ENCODE results near the gene MMP28. TPM values are rescaled to one million over a fixed set of nuclear protein-coding genes. Genes with fewer than 3 reads are reported as not detected.

MMP28 gene
- total and polyA plus RNA-seq, 10 donors = 1.1 to 5.9 (median 2.8) TPM

DNA sequence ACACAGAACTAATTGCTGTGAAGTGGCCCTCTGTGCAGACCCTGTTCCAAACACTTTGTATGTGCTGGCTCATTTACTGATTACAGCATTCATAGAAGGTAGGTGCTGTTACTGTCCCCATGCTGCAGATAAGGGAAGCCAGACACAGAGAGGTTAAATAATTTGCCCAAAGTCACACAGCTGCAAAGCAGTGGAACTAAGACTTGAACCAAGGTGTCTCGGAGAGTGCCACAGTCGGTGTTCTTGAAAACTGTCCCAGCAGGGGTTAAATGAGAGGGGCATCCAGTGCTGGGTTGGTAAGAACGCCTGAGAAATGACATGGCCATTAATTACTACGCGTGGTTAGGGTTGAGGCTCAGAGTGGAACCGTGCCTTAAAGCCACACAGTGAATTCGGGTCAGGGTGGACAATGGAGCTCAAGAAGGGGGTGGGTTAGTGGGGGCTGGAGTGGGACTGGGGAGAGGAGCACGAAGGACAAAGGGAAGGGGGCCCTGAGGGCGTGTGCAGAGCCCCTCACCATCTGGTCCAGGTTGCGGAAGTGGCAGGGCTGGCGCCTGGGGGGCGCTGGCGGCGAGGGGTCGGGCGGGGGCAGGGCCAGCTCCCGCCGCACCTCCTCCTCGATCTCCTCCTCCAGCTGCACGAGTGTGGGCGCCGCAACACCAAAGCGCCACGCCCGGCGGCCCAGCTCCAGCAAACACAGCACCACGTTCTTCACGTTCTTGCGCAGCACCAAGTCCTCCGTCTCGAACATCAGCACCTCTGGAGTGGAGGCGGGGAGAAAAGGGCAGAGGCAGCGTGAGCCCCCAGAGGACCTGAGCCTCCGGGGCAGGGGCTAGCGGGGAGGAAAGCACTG is 45.7 kb downstream of the MMP28 start:
- DNase-seq = no peak
- 8 to 11% (median 9%) methylated on average over 34 to 35 of the region's 35 CpGs for WGBS, 5 donors
- TF ChIP-seq POLR2A (IDR thresholded peaks at IDR 0.05) (no peak), POLR2AphosphoS5 (IDR thresholded peaks at IDR 0.05) (no peak)
- TF ChIP-seq, protein P1, sequence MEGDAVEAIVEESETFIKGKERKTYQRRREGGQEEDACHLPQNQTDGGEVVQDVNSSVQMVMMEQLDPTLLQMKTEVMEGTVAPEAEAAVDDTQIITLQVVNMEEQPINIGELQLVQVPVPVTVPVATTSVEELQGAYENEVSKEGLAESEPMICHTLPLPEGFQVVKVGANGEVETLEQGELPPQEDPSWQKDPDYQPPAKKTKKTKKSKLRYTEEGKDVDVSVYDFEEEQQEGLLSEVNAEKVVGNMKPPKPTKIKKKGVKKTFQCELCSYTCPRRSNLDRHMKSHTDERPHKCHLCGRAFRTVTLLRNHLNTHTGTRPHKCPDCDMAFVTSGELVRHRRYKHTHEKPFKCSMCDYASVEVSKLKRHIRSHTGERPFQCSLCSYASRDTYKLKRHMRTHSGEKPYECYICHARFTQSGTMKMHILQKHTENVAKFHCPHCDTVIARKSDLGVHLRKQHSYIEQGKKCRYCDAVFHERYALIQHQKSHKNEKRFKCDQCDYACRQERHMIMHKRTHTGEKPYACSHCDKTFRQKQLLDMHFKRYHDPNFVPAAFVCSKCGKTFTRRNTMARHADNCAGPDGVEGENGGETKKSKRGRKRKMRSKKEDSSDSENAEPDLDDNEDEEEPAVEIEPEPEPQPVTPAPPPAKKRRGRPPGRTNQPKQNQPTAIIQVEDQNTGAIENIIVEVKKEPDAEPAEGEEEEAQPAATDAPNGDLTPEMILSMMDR (IDR thresholded peaks at IDR 0.05 in 8 of 11, conservative IDR thresholded peaks at IDR 0.05 in 3 of 11) = no peak

DNA sequence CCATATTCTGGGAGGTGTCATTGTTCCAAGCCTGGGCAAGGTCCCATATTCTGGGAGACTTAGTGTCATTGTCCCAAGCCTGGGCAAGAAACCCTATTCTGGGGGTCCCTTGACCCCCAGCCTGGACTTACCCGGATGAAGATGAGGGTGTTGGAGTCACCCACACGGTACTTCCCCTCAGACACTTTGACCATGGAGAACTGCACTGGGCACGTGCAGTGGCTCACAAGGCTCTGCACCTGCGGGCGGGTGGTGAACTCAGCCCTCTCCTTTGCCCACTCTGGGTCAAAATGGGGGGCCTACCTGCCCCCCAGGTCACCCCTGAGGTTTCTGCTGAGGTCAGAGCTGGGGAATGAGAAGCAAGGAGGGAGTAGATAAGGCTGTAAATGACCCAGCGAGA is 46.5 kb downstream of the MMP28 start:
- Histone ChIP-seq H3K27me3 (replicated peaks in 1 of 7) (peaks cover 4 to 89% (median 32%) of the 10 kb centered on the region in 7 donors), H3K36me3 (no peaks in the 10 kb centered on the region), H3K4me1 (peaks cover 0 to 25% (median 11%) of the 10 kb centered on the region in 6 donors), H3K9me3 (no peaks in the 10 kb centered on the region), H3K4me3 (no peak overlapping the region), H3K27ac (no peak overlapping the region)
- TF ChIP-seq POLR2AphosphoS5 (IDR thresholded peaks at IDR 0.05) (no peak), POLR2A (IDR thresholded peaks at IDR 0.05) (no peak)
- no peak for DNase-seq
- intact Hi-C loops (cut with DNase I; ENCODE audit: low total_unique reads) = loop anchor here (10.0 kb wide), 2 partner anchors 434 to 584 kb away; no protein-coding TSS in a partner anchor
- 56 to 85% (median 79%) methylated on average over 6 of the region's 6 CpGs for WGBS, 5 donors

More for the DNA sequence above, 45.7 kb downstream of the MMP28 start:
- Histone ChIP-seq H3K4me3 (peak overlapping the region in 1 of 8 donors; percentile 7), H3K9me3 (no peaks in the 10 kb centered on the region), H3K27ac (no peak overlapping the region), H3K36me3 (no peaks in the 10 kb centered on the region), H3K27me3 (replicated peaks in 1 of 7) (peaks cover 4 to 83% (median 32%) of the 10 kb centered on the region in 7 donors), H3K4me1 (peaks cover 0 to 25% (median 11%) of the 10 kb centered on the region in 6 donors)
- intact Hi-C loops (cut with DNase I; ENCODE audit: low total_unique reads) = loop anchor here (10.0 kb wide), 2 partner anchors 435 to 585 kb away; no protein-coding TSS in a partner anchor

DNA sequence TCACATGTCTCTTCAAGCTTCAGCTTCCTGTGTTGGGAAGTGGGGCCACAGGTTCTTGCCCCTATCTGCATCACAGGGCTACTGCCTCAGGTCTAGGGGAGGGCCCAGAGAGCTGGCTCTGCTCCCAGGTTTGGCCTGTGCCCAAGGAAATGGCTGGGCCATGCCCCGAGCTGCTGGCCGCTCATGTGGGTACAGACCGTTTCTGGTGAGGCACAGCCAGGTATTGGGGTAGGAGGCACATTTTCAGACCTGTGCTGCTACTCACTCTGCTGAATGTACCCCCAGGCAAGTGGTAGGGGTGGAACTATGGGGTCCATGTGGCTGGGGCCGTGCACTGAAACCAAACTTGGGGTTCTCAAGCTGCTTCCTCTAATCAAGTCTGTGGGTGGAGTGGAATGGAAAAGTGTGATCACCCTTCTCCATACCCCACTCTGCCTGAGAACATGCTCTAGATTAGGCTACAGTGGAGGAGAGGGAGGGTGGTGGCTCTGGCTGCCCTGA is 47.0 kb downstream of the MMP28 start:
- intact Hi-C loops (cut with DNase I; ENCODE audit: low total_unique reads) = loop anchor here (10.0 kb wide), 2 partner anchors 434 to 584 kb away; no protein-coding TSS in a partner anchor
- no peak overlapping the region for H3K4me3 ChIP-seq
- 24 to 48% (median 28%) methylated on average over 1 to 4 of the region's 4 CpGs for WGBS, 5 donors
- H3K36me3 ChIP-seq = no peaks in the 10 kb centered on the region
- H3K27ac ChIP-seq = no peak overlapping the region
- TF ChIP-seq, protein P1 (IDR thresholded peaks at IDR 0.05 in 8 of 11, conservative IDR thresholded peaks at IDR 0.05 in 3 of 11) = no peak
- TF ChIP-seq POLR2AphosphoS5 (IDR thresholded peaks at IDR 0.05) = no peak
- no peak for TF ChIP-seq POLR2A (IDR thresholded peaks at IDR 0.05)
- no peaks in the 10 kb centered on the region for H3K9me3 ChIP-seq
- H3K4me1 ChIP-seq = peaks cover 0 to 25% (median 11%) of the 10 kb centered on the region in 6 donors
- no peak for DNase-seq
- peaks cover 4 to 95% (median 32%) of the 10 kb centered on the region in 7 donors for H3K27me3 ChIP-seq (replicated peaks in 1 of 7)

DNA sequence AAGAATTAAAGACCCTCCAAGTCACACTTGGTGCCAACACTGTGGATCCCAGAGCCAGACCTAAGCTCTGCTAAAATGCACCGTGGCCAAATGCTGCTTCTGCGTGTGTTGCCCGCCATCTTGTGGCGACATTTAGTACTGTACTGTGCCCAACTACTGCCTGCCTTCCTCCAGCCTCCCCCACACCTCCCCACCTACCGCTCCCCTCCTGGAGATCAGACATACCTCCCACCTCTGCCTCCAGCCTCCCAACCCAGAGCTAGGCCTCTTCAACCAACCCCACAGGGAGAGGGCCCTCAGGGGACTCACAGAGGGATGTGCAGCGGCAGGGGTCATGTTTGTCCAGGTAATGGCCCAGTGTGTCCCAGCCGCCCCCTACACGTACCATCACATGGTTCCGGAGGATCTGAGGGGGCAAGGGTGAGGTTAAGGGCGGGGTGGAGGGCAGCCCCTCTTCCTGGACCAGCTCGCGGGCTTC is 47.9 kb downstream of the MMP28 start:
- intact Hi-C loops (cut with DNase I; ENCODE audit: low total_unique reads) = loop anchor here (2.0 to 10.0 kb wide), 3 partner anchors 135 to 583 kb away; no protein-coding TSS in a partner anchor
- TF ChIP-seq, protein P1 (IDR thresholded peaks at IDR 0.05 in 8 of 11, conservative IDR thresholded peaks at IDR 0.05 in 3 of 11) = peak; percentile 79 to 97 (median 92)
- no peak for TF ChIP-seq POLR2A (IDR thresholded peaks at IDR 0.05)
- no peak for TF ChIP-seq POLR2AphosphoS5 (IDR thresholded peaks at IDR 0.05)
- Histone ChIP-seq H3K27me3 (replicated peaks in 1 of 7) (peaks cover 4 to 95% (median 39%) of the 10 kb centered on the region in 7 donors), H3K9me3 (no peaks in the 10 kb centered on the region), H3K27ac (no peak overlapping the region), H3K4me1 (peaks cover 0 to 21% (median 9%) of the 10 kb centered on the region in 6 donors), H3K36me3 (no peaks in the 10 kb centered on the region), H3K4me3 (no peak overlapping the region)
- DNase-seq = peak; percentile 85
- 37 to 44% (median 41%) methylated on average over 11 to 12 of the region's 12 CpGs for WGBS, 5 donors
